OCI-LY7 (cell line): ENCODE measurements around the gene SWAP70. TPM values are rescaled to one million over a fixed set of nuclear protein-coding genes. Genes with fewer than 3 reads are reported as not detected.

Experiments
- BruUV-seq: library from RNA; stranded (reverse); fragments of 400-500 nt; replicated peaks from 2 replicates; lab custom pipeline; 2021; lab: Mats Ljungman, UMichigan
- CTCF ChIA-PET: fragments of 300-600 bp; sonication (Branson Sonifier 250); formaldehyde crosslinking; loops from one replicate; lab custom pipeline; 2022; ENCODE audit warnings: antibody characterized with exemption; ENCODE audit not compliant: unreplicated experiment; lab: Charles Lee
- POLR2A ChIA-PET: fragments of 300-600 bp; sonication (Branson Sonifier 250); formaldehyde crosslinking; loops from one replicate; lab custom pipeline; 2022; ENCODE audit warnings: antibody characterized with exemption; lab: Charles Lee
- DNase-seq: peaks from one replicate; pipeline ENCODE4 v3.0.0-alpha.2; 2015; ENCODE audit warnings: low spot score
- H2AFZ ChIP-seq: fragments of 200-600 bp; sonication (generic), shearing (Covaris generic); 2 replicates; pipeline ENCODE4 v1.6.1; 2014; ENCODE audit warnings: mild to moderate bottlenecking, antibody characterized with exemption, low read length, moderate library complexity
- H3K27ac ChIP-seq: fragments of 200-600 bp; sonication (generic); 2 replicates; pipeline ENCODE4 v1.5.1; 2014; ENCODE audit warnings: mixed run types, low read depth, mild to moderate bottlenecking, moderate library complexity, low read length, inconsistent platforms; ENCODE audit not compliant: poor library complexity, severe bottlenecking
- H3K36me3 ChIP-seq: fragments of 200-600 bp; sonication (generic); 2 replicates; pipeline ENCODE4 v1.6.1; 2014; ENCODE audit warnings: mild to moderate bottlenecking, antibody characterized with exemption, low read length, moderate library complexity, mixed read lengths; ENCODE audit not compliant: insufficient read depth
- H3K4me1 ChIP-seq: fragments of 200-600 bp; sonication (generic); 2 replicates; pipeline ENCODE4 v1.5.1; 2014; ENCODE audit warnings: mild to moderate bottlenecking, low read length; ENCODE audit not compliant: insufficient read depth, poor library complexity, severe bottlenecking
- H3K4me2 ChIP-seq: fragments of 200-600 bp; sonication (generic); 2 replicates; pipeline ENCODE4 v1.6.1; 2014; ENCODE audit warnings: mild to moderate bottlenecking, low read length
- H3K4me3 ChIP-seq: fragments of 200-600 bp; sonication (generic); 2 replicates; pipeline ENCODE4 v1.5.1; 2014; ENCODE audit warnings: mild to moderate bottlenecking, low read depth, low read length; ENCODE audit not compliant: poor library complexity, severe bottlenecking
- H3K79me2 ChIP-seq: fragments of 200-600 bp; sonication (generic); 2 replicates; pipeline ENCODE4 v1.6.1; 2016; ENCODE audit warnings: low read depth, mild to moderate bottlenecking, low read length, moderate library complexity, mixed read lengths; ENCODE audit not compliant: insufficient read depth
- H3K9me2 ChIP-seq: fragments of 200-600 bp; sonication (generic); 2 replicates; pipeline ENCODE4 v1.6.1; 2016; ENCODE audit warnings: mild to moderate bottlenecking, low read length, mixed read lengths; ENCODE audit not compliant: insufficient read depth
- H3K9me3 ChIP-seq: fragments of 200-600 bp; sonication (generic); 2 replicates; pipeline ENCODE4 v1.6.1; 2014; ENCODE audit warnings: mild to moderate bottlenecking, mixed run types, low read length, mixed read lengths
- H4K20me1 ChIP-seq: fragments of 200-600 bp; sonication (generic); 2 replicates; pipeline ENCODE4 v1.6.1; 2014; ENCODE audit warnings: mild to moderate bottlenecking, antibody characterized with exemption, low read length, moderate library complexity, mixed read lengths; ENCODE audit not compliant: insufficient read depth
- CTCF ChIP-seq: fragments of 200-600 bp; sonication (generic); conservative IDR thresholded peaks from 2 replicates; pipeline ENCODE4 v1.5.1; 2014; ENCODE audit warnings: mild to moderate bottlenecking, antibody characterized with exemption, low read length, moderate library complexity, mixed read lengths
- EZH2phosphoT487 ChIP-seq: fragments of 200-600 bp; sonication (generic); IDR thresholded peaks from 2 replicates; pipeline ENCODE4 v1.6.1; 2018; ENCODE audit warnings: low read depth, borderline replicate concordance, mild to moderate bottlenecking, mixed run types, antibody characterized with exemption, low read length, moderate library complexity, mixed read lengths
- intact Hi-C: fragments of 100-400 bp; cut with micrococcal nuclease; formaldehyde crosslinking; loops from one replicate; pipeline ENCODE4 v1.10.0; 2022; ENCODE audit not compliant: unreplicated experiment
- total RNA-seq, 2 experiments: library from RNA; depleted of rRNA in 1 of 2; stranded (reverse); fragments of >200 nt in 1 of 2; shearing (Covaris generic) in 1 of 2; gene quantifications; 2 replicates each; pipeline ENCODE4 v1.2.3, GENCODE V29; 2014 to 2022

The SWAP70 gene
- total RNA-seq, 2 experiments from 2014 or later: 37.5 to 110 TPM

- Histone ChIP-seq H3K4me3 (no peak overlapping the region), H3K27ac (no peak overlapping the region), H3K9me2 (no peaks in the 10 kb centered on the region), H3K4me1 (no peaks in the 10 kb centered on the region), H3K9me3 (no peaks in the 10 kb centered on the region), H4K20me1 (no peaks in the 10 kb centered on the region), H3K4me2 (no peak overlapping the region), H2AFZ (no peak overlapping the region), H3K79me2 (no peaks in the 10 kb centered on the region), H3K36me3 (peaks cover 4% of the 10 kb centered on the region; the same call in 1 of the 2 replicates)
- TF ChIP-seq CTCF: no peak
- no peak for TF ChIP-seq EZH2phosphoT487
- intact Hi-C loops: loop anchor here (5.0 kb wide), 1 partner anchor 892 kb away; no protein-coding TSS in a partner anchor
- DNase-seq: no peak
- CTCF ChIA-PET: no interaction called here
- no TSS peak for BruUV-seq
- POLR2A ChIA-PET: no interaction called here
Observed at GRCh38 chr11:9789910-9790309, 126.0 kb downstream of the SWAP70 start.

- Histone ChIP-seq H3K9me3 (no peaks in the 10 kb centered on the region), H3K9me2 (no peaks in the 10 kb centered on the region), H3K4me1 (no peaks in the 10 kb centered on the region), H3K4me2 (no peak overlapping the region), H3K79me2 (no peaks in the 10 kb centered on the region), H2AFZ (no peak overlapping the region), H3K27ac (no peak overlapping the region), H3K4me3 (no peak overlapping the region), H4K20me1 (no peaks in the 10 kb centered on the region), H3K36me3 (peaks cover 4% of the 10 kb centered on the region; the same call in 1 of the 2 replicates)
- intact Hi-C loops: loop anchor here (5.0 kb wide), 1 partner anchor 892 kb away; no protein-coding TSS in a partner anchor
- BruUV-seq: no TSS peak
- no peak for DNase-seq
- ChIA-PET POLR2A (interaction anchor here (0.6 kb wide), 2 partner anchors 92 to 279 kb away, joined by 3 read pairs; no protein-coding TSS in a partner anchor), CTCF (interaction anchor here (0.6 kb wide), 1 partner anchor 10 kb away, joined by 3 read pairs; no protein-coding TSS in a partner anchor)
- TF ChIP-seq CTCF (no peak), EZH2phosphoT487 (no peak)
Observed at GRCh38 chr11:9790703-9791102, 126.8 kb downstream of the SWAP70 start.

- no peaks in the 10 kb centered on the region for H3K4me1 ChIP-seq
- H3K79me2 ChIP-seq: no peaks in the 10 kb centered on the region
- DNase-seq: no peak
- no peak overlapping the region for H3K4me2 ChIP-seq
- H4K20me1 ChIP-seq: no peaks in the 10 kb centered on the region
- no peaks in the 10 kb centered on the region for H3K36me3 ChIP-seq
- TF ChIP-seq CTCF: no peak
- no peak for TF ChIP-seq EZH2phosphoT487
- intact Hi-C loops: no loop called here
- no peak overlapping the region for H3K4me3 ChIP-seq
- no peak overlapping the region for H2AFZ ChIP-seq
- H3K9me2 ChIP-seq: no peaks in the 10 kb centered on the region
- no TSS peak for BruUV-seq
- CTCF ChIA-PET: no interaction called here
- no peaks in the 10 kb centered on the region for H3K9me3 ChIP-seq
- POLR2A ChIA-PET: interaction anchor here (0.5 to 2.0 kb wide), 2 partner anchors 10 to 18 kb away, joined by 3 to 8 read pairs; no protein-coding TSS in a partner anchor
- no peak overlapping the region for H3K27ac ChIP-seq
Observed at GRCh38 chr11:9796266-9796665, 132.4 kb downstream of the SWAP70 start.
